HG02678 (cell line): ENCODE measurements around the gene TPD52L1.

Experiments
- ATAC-seq: cut with Tn5 transposase; IDR thresholded peaks from one replicate; pipeline ENCODE4 v1.9.1; 2021; ENCODE audit warnings: mild to moderate bottlenecking, moderate library complexity; ENCODE audit not compliant: unreplicated experiment

Gene TPD52L1

GRCh38 chr6:125205931-125206330 is 52.4 kb downstream of the TPD52L1 start:
- no peak for ATAC-seq

GRCh38 chr6:125206389-125206788 is 52.8 kb downstream of the TPD52L1 start:
- ATAC-seq, result no peak

- ATAC-seq, result no peak
These were observed 54.4 kb downstream of the TPD52L1 start for GRCh38 chr6:125207956-125208355.

DNA sequence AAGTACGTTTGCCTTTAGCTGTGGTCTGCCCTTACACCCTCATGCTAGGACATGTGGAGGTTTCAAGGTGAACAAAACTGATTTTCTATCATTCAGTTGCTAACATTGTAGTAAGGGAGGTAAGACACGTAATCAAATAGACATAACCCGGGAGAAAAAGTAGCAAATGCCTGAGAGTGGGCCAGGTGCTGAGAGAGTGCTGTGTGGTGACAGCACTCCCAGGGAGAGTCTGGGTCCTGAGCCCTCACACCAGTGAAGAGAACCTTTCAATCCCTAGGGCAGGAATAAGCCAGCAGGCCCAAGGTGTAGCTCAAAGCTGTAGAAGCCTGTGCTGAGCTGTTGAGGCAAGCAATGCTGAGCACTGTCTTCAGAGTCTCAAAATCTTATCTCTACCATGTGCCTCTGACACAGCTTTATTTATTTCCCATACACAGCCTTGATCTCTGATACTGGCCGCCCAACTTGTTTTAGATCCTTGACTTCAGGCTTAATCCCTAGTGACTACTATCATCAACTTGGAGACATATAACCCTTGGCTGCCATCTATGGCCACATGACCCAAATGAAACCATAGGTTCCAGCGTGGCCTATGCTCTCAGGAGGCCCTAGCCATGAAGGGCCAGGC is 55.2 kb downstream of the TPD52L1 start:
- ATAC-seq, result no peak

GRCh38 chr6:125210667-125211066 is 57.1 kb downstream of the TPD52L1 start:
- no peak for ATAC-seq

DNA sequence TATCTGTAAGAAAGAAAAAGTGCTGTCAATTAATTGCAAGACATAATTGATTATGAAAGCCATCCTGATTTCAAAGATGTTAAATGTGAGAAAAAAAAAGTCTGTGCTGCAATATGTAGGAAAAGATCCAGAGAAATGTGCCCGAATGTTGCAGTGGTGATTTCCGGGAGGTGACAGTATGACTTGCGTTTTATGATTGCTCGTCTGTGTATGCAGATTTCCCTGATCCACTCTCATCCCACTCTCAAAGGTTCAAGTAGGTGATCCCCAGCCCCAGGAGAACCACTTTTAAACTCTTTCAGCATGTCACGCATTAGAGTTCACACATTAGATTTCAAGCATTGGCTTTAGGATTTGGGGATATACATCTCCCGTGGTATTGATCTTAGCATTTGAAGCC is 57.8 kb downstream of the TPD52L1 start:
- no peak for ATAC-seq

DNA sequence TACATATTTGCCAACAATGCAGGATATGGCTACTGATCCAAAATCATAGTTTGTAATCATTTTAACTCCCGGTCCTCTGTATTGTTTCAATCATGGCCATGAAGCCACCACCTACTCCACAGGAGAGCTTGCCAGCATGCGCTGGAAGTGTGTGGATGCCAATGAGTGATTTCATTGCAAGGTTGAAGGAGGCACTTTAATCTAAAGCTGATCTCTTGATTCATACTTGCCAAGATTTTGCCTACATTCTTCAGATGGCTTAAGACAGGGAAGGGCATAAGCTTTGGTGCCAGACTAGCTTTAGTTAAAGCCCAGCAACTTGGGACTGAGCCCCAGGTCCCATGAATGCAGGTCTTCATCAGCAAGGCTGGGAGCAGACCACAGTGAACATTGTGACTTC is 58.8 kb downstream of the TPD52L1 start:
- ATAC-seq, result no peak

GRCh38 chr6:125213939-125214338 is 60.4 kb downstream of the TPD52L1 start:
- ATAC-seq, result no peak

DNA sequence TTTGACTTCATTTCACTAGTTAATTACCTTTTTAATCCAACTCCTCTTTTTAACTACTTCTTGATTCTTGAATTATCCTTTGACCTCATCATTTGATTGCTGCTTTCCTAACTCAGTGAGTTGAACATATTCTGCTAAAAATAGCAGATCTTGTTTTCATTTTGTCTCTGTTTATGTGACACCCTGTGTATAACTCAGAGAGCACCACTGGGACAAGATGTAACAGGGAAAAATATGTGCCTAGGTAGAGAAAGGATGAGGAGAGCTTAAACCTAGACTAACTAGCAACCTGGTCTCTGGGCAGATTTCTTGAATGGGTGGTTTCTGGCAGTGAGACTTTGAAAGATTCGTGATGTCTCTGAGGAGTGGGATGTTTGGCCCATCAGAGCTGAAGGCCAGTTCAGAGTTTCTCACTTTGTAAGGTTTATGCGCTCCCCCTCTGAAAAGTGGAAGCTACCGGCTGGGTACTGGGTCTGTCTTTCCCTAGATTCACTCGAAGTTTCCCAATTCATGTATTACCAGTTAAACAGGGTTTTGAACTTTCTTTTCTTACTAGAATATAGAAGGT is 61.8 kb downstream of the TPD52L1 start:
- no peak for ATAC-seq

DNA sequence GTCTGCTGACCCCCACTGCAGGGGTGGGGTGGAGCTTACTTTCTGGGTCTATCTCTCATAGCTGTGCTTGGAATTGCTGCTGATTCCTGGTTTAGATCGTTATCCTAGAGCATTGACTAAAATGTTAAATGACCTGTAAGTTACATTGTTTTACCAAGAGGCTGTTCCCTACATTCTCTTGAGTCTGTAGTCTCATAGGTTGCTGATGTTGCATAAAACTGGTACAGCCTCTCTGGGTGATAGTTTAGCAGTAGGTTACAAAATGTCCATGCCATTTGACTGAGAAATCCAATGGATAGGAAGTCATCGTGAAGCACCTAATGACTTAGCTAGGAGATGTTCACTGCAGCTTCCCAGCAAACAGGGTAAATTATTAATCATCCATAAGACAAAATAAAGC is 62.4 kb downstream of the TPD52L1 start:
- ATAC-seq, result no peak

DNA sequence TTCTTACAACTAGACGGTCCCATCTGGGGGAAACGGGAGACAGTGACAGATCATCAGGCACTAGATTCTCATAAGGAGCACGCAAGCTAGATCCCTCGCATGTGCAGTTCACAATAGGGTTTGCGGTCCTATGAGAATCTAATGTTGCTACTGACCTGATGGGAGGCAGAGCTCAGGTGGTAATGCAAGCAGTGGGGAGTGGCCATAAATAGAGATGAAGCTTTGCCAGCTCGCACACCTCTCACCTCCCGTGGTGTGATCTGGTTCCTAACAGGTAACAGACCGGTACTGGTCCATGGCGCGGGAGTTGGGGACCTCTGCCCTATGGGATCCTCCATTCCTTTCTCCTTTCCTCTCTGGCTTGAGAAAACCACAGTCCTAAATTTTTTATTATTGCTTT is 63.8 kb downstream of the TPD52L1 start:
- ATAC-seq, result no peak

- ATAC-seq, result no peak
These were observed 64.4 kb downstream of the TPD52L1 start for GRCh38 chr6:125217992-125218391.

DNA sequence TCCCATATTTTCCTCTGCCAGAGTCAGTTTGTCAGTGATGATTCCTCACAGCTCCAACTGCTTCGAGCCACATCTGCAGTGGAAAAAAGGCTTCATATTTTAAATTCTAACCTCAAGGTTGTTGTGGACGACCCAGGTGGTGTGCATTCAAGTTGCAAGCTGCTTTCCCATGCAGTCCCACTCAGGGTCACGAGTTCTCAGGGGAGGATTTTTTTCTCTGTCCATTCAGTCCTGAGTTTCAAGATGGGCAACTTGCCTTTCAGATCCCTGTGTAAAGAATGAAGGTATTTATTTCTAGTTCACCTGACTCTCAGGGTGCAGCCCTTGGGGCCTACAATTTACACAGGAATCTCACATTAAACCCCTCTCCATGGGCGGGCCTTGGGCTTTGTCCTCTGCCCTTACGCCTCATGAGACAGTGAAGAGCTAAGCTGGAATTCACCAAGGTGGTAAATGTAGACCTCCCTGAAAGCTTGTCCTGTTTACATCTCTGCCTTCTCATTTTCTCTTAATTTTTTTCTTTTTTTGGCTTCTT is 65.9 kb downstream of the TPD52L1 start:
- no peak for ATAC-seq

DNA sequence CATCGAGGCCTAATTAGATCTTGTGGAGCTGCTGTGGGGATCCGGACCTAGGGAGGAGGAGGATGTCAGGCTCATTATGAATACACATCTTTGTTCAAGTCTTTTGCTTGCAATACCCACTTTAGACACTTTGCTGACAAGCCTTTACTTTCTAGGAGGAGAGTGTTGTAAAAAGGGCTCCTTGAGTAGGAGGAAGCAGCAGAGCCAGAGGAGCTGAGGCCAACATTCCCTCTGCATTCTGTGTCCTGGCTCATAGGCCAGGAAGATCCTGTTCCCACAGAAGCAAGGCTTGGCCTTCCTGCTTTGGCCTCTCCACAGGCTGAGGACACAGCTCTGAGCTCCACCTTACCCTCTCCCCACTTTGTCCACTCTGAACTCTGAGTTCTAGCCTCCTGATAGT is 67.1 kb downstream of the TPD52L1 start:
- no peak for ATAC-seq

DNA sequence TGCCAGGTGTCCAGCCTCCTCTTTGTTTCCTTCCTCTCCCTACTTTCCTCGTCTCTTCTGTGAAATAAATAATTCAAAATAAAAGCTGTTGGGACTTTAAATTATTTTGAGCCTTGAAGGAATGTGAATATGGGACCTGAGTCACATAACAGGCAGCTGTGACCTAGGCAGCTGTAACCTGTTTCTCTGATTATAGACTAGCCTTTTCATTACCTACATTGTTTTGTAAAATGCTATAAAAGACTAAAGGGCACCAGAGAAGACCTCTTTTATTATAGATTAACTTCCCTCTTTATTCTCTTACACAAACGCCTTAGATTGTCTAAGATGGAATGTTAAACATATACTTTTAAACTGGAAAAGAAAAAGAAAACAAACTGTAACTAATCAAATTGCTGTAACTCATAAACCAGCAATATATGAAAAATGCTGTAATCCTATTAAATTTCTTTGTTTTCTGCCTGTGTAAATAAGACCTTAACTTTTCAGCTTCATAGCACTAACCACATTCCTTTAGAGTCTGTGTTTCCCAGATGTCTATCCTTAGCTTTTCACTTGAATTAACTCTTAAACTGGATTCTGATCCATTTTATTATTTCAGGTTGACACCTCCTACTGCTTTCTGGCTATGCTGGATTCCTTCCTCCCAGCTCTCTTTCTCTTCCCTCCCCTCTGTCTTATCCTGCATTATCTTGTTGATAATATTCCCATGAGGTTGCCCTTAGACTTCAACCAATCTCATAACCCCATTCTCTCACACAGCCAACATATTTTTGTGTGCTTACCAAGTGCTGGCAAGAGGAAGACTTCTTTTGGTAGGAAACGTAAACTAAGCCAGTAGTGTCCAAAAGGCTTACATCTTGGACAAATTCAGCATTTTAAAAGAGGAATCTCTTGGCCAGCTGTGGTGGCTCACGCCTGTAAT is 69.2 kb downstream of the TPD52L1 start:
- ATAC-seq, result no peak

DNA sequence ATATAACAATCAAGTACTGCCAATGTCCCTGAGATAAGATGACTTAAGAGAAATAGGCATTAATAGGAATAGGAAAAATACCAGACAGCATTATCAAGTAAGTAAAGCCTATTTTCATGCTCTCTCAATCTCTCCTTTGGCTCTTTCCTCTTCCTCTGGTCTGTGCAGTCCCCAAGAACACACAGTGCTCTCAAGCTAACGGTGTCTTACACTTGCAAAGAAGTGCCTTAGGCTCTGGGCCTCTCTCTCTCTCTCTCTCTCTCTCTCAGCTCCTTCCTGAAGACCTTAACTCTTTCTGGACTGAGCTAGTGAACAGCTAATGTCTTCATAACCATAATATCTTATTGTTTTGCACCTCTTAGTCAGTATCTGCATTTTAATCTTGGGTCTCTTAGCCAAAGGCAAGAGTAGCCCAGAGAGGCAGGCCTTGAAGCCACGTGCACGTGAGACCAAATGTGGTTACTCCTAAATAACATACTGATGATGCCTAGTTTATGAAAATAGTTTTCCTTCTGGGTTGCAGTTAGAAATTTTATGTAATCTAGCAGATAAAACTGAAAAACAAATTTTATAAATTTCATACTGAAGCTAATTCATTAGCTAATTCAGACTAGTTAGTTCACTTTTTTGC is 70.8 kb downstream of the TPD52L1 start:
- no peak for ATAC-seq

DNA sequence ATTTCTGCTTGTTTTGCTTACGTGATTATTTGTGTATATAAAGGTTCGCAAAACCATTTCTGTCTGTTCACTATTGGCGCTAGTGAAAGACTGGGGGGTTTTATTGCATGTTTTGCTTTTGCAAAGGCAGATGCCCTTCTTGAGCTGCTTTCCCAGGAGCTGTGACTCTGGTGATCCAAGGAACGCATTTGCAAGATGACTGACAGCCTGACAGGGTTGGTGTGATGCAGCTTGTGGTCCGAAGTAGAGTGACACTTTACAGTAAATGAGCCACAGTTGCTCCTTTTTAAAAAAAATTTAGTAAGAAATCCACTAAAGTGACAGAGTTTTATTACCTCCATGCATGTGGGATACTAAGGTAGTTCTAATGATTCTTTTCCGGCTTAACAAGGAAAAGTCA is 73.7 kb downstream of the TPD52L1 start:
- no peak for ATAC-seq

GRCh38 chr6:125228981-125229479 is 75.5 kb downstream of the TPD52L1 start:
- no peak for ATAC-seq

- ATAC-seq, result no peak
These were observed 77.1 kb downstream of the TPD52L1 start for GRCh38 chr6:125230674-125231073.

GRCh38 chr6:125231133-125231532 is 77.6 kb downstream of the TPD52L1 start:
- no peak for ATAC-seq
